ENCODE results near the gene NLGN3.

The NLGN3 gene

GRCh38 chrX:71217298-71217697 is 72.7 kb downstream of the NLGN3 start:
- DNase-seq = no peak
